Aorta (tissue), 5 donors: ENCODE measurements around the gene DTX3. TPM values are rescaled to one million over a fixed set of nuclear protein-coding genes. Genes with fewer than 3 reads are reported as not detected.
"Not testable (repeated sequence)": the region's sequence is repeated elsewhere in the genome, so short reads cannot be mapped to it uniquely, and the experiment has no call there.

ENCODE experiments used
- ATAC-seq: fragments of 200-7000 bp; cut with Tn5 transposase; one replicate; pipeline ENCODE4 v1.9.1; 2022; ENCODE audit warnings: moderate library complexity; ENCODE audit not compliant: low FRiP score
- DNase-seq, 2 donors: peaks; one replicate each; pipeline ENCODE4 v3.0.0-alpha.2; 2020
- H3K27ac ChIP-seq, 2 donors: one replicate each; pipeline ENCODE4 v1.5.1; 2013; ENCODE audit warnings: low read length in 2 of 2, mild to moderate bottlenecking in 2 of 2, moderate library complexity in 2 of 2, control low read depth in 1 of 2, inconsistent platforms in 1 of 2, low read depth in 1 of 2
- H3K27me3 ChIP-seq, 2 donors: one replicate each; pipeline ENCODE4 v1.6.1; 2013; ENCODE audit warnings: control low read depth in 1 of 2, low read length in 1 of 2, mild to moderate bottlenecking in 1 of 2, moderate library complexity in 1 of 2; ENCODE audit not compliant: insufficient read depth in 2 of 2, control insufficient read depth in 1 of 2
- H3K36me3 ChIP-seq, 2 donors: one replicate each; pipeline ENCODE4 v1.6.1; 2013; ENCODE audit warnings: control low read depth in 1 of 2, low read length in 1 of 2, mild to moderate bottlenecking in 1 of 2; ENCODE audit not compliant: insufficient read depth in 2 of 2, control insufficient read depth in 1 of 2
- H3K4me1 ChIP-seq, 2 donors: one replicate each; pipeline ENCODE4 v1.6.1; 2013; ENCODE audit warnings: low read length in 2 of 2, control low read depth in 1 of 2, mild to moderate bottlenecking in 1 of 2, moderate library complexity in 1 of 2; ENCODE audit not compliant: insufficient read depth in 2 of 2, control insufficient read depth in 1 of 2
- H3K4me3 ChIP-seq, 2 donors: one replicate each; pipeline ENCODE4 v1.5.1; 2013; ENCODE audit warnings: low read length in 2 of 2, control low read depth in 1 of 2, mild to moderate bottlenecking in 1 of 2
- H3K9me3 ChIP-seq: one replicate; pipeline ENCODE4 v1.6.1; 2013; ENCODE audit warnings: mild to moderate bottlenecking, low read length; ENCODE audit not compliant: control insufficient read depth
- WGBS, 2 donors: extraction: QIAGEN DNeasy Blood & Tissue Kit; methylation state at CpG; one replicate each; pipeline ENCODE4 v1.1.7; 2013; 5-methylcytosine and 5-hydroxymethylcytosine counted together
- intact Hi-C, 2 donors: fragments of 100-400 bp; cut with DNase I; formaldehyde crosslinking; loops; one replicate each; pipeline versions ENCODE4 v1.14.2 to v1.15.0; 2022
- polyA plus RNA-seq, 2 donors: library from polyadenylated mRNA; stranded (reverse); fragments of 200-250 nt; gene quantifications; one replicate each; pipeline ENCODE4 v1.2.3, GENCODE V29; 2013
- total RNA-seq, 2 donors: library from RNA; stranded (reverse); fragmentation: NEBNext Ultra II Directional; extraction: Animal tissue kit (Norgen Biotek cat#: 25700); gene quantifications; one replicate each; pipeline ENCODE4 v1.2.1, GENCODE V29; 2021
- donor health status: healthy with polysubstance abuse.
- donor health status: Bipolar disorder and iron deficiency.
- donor health status: DM: no; HTN: no; CAD: no.
- donor health status: DM: no; HTN: no; CAD: no.
- donor health status: DM: yes; HTN: yes; CAD: no.

Gene DTX3
- total and polyA plus RNA-seq, 4 donors = 14.0 to 123 (median 47.3) TPM

GRCh38 chr12:57569858-57570257 is 34.8 kb upstream of the DTX3 start:
- Histone ChIP-seq H3K36me3 (no peaks in the 10 kb centered on the region), H3K4me3 (no peak overlapping the region), H3K27me3 (no peaks in the 10 kb centered on the region), H3K4me1 (no peaks in the 10 kb centered on the region), H3K9me3 (no peaks in the 10 kb centered on the region), H3K27ac (no peak overlapping the region)
- ATAC-seq (no peak), DNase-seq (no peak)
- intact Hi-C loops = no loop called here
- 86 to 88% methylated on average over 18 of the region's 18 CpGs for WGBS, 2 donors

GRCh38 chr12:57570438-57570837 is 34.2 kb upstream of the DTX3 start:
- H3K4me3 ChIP-seq, H3K27ac ChIP-seq, DNase-seq, H3K27me3 ChIP-seq, ATAC-seq, H3K9me3 ChIP-seq, H3K4me1 ChIP-seq, intact Hi-C loops, H3K36me3 ChIP-seq: not testable (repeated sequence)
- WGBS, 2 donors = 86 to 87% methylated on average over 13 of the region's 13 CpGs

DNA sequence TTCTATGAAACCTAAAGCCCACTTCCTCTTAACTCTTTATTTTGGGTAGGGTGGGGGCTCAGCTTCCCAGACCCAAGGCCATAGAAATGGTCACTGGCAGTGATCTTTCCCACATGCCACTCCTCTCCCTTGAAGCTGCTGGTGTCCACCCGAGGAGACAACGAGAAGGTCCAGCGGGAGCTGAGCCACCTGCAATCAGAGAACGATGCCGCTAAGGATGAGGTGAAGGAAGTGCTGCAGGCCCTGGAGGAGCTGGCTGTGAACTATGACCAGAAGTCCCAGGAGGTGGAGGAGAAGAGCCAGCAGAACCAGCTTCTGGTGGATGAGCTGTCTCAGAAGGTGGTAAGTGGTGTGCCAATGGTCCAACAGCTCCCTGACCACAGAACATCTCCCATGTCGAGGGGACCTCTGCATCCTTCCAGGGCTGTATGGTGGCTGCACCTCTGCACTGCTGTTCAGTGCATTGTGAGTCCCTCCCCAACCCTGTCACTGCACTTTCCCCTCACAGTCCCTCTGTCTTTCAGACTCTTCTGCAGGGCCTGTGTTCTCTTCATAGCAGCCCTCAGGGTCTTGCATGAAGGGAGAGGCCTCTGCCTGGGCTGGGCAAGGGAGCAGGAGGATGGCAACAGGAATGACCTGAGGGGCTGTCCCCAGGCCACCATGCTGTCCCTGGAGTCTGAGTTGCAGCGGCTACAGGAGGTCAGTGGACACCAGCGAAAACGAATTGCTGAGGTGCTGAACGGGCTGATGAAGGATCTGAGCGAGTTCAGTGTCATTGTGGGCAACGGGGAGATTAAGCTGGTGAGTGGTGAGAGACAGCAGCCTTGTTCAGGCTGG is 32.5 kb upstream of the DTX3 start:
- Histone ChIP-seq H3K9me3 (no peaks in the 10 kb centered on the region), H3K27ac (no peak overlapping the region), H3K27me3 (no peaks in the 10 kb centered on the region), H3K36me3 (no peaks in the 10 kb centered on the region), H3K4me3 (no peak overlapping the region), H3K4me1 (no peaks in the 10 kb centered on the region)
- 87 to 88% methylated on average over 12 of the region's 12 CpGs for WGBS, 2 donors
- intact Hi-C loops = no loop called here
- no peak for DNase-seq
- ATAC-seq = no peak

DNA sequence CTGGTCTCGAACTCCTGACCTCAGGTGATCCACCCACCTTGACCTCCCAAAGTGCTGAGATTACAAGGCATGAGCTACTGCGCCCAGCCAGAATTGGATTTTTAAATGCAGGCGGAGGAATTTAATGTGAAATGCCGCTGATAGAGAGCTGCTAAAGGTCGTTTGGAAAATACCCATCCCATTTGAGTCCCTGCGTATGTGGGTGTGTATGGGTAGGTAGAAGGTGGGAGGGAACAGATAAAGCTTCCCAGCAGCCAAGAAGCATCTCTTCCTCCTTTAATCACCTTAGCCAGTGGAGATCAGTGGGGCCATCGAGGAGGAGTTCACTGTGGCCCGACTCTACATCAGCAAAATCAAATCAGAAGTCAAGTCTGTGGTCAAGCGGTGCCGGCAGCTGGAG is 29.8 kb upstream of the DTX3 start:
- no peak for ATAC-seq
- DNase-seq = no peak
- Histone ChIP-seq H3K27me3 (no peaks in the 10 kb centered on the region), H3K36me3 (no peaks in the 10 kb centered on the region), H3K27ac (no peak overlapping the region), H3K9me3 (no peaks in the 10 kb centered on the region), H3K4me3 (no peak overlapping the region), H3K4me1 (no peaks in the 10 kb centered on the region)
- intact Hi-C loops = no loop called here
- WGBS, 2 donors = 84 to 90% methylated on average over 10 of the region's 10 CpGs

GRCh38 chr12:57575771-57576612 is 28.6 kb upstream of the DTX3 start:
- H3K27ac ChIP-seq = no peak overlapping the region
- ATAC-seq (no peak), DNase-seq (no peak)
- intact Hi-C loops = no loop called here
- H3K36me3 ChIP-seq = no peaks in the 10 kb centered on the region
- WGBS, 2 donors = 81 to 84% methylated on average over 12 of the region's 12 CpGs
- H3K4me1 ChIP-seq = no peaks in the 10 kb centered on the region
- no peaks in the 10 kb centered on the region for H3K9me3 ChIP-seq
- no peaks in the 10 kb centered on the region for H3K27me3 ChIP-seq
- H3K4me3 ChIP-seq = no peak overlapping the region

DNA sequence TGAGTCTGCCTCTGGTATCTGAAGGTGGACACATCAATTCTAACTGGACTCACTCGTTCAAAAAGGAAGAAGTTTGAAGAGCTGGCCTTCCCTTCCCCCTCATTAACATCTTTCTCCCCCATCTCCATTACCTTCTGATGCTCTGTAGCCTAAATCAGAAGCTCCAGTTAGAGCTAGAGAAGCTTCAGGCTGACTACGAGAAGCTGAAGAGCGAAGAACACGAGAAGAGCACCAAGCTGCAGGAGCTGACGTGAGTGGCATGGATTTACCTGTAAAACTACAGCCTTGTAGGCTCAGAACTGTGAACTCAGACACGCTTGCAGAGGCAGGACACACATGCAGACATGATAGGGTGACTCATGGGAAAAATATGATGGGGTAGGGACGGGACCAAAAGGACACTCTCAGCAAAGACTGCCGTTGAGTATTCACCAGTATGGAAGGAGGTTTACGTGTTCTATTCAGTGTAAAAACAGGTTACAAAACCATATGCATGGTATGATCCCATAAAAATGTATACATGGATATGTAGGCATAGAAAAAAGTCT is 27.9 kb upstream of the DTX3 start:
- ATAC-seq (no peak), DNase-seq (no peak)
- 78 to 79% methylated on average over 9 of the region's 9 CpGs for WGBS, 2 donors
- Histone ChIP-seq H3K9me3 (no peaks in the 10 kb centered on the region), H3K36me3 (peaks cover 0 to 1% of the 10 kb centered on the region in 2 donors), H3K27ac (no peak overlapping the region), H3K4me3 (no peak overlapping the region), H3K27me3 (no peaks in the 10 kb centered on the region), H3K4me1 (no peaks in the 10 kb centered on the region)
- intact Hi-C loops = no loop called here

GRCh38 chr12:57577981-57578758 is 26.5 kb upstream of the DTX3 start:
- no peaks in the 10 kb centered on the region for H3K27me3 ChIP-seq
- H3K27ac ChIP-seq = no peak overlapping the region
- DNase-seq (no peak), ATAC-seq (no peak)
- no peaks in the 10 kb centered on the region for H3K9me3 ChIP-seq
- H3K4me3 ChIP-seq = no peak overlapping the region
- peaks cover 0 to 2% of the 10 kb centered on the region in 2 donors for H3K36me3 ChIP-seq
- 84 to 85% methylated on average over 12 of the region's 12 CpGs for WGBS, 2 donors
- no peaks in the 10 kb centered on the region for H3K4me1 ChIP-seq
- intact Hi-C loops = no loop called here

DNA sequence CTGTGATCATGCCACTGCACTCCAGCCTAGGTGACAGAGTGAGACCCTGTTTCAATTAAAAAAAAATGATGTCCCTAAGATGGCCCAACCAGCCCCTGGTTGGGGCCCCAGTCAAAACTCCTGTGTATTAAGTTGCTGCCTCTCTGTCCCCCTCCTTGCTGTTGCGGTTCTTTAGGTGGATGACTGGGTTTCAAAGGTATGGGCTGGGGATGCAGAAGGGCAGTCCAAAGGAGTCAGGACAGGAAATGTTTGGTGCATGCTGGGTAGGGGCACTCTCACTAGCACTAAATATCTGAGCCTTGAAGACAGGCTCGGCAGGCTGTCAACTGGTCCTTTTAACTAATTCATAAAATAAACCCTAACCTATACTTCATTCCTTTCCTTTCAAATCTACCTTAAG is 25.6 kb upstream of the DTX3 start:
- no peak overlapping the region for H3K4me3 ChIP-seq
- no peak overlapping the region for H3K27ac ChIP-seq
- no peaks in the 10 kb centered on the region for H3K4me1 ChIP-seq
- DNase-seq = no peak
- ATAC-seq = no peak
- no peaks in the 10 kb centered on the region for H3K27me3 ChIP-seq
- no peaks in the 10 kb centered on the region for H3K9me3 ChIP-seq
- intact Hi-C loops = no loop called here
- 65 to 74% methylated on average over 2 of the region's 2 CpGs for WGBS, 2 donors
- H3K36me3 ChIP-seq = peaks cover 0 to 2% of the 10 kb centered on the region in 2 donors
